T-helper 17 cell (primary cell): ENCODE results near the gene CHMP4B. TPM values are rescaled to one million over a fixed set of nuclear protein-coding genes. Genes with fewer than 3 reads are reported as not detected.

ENCODE experiments used
- ATAC-seq: fragments of 150-1000 bp; cut with Tn5 transposase; 2 replicates; pipeline ENCODE4 v1.10.0; 2021; ENCODE audit warnings: mild to moderate bottlenecking, moderate library complexity
- DNase-seq, 3 donors: peaks; one replicate each; pipeline versions ENCODE4 v3.0.0 to v3.0.0-alpha.2; 2020 to 2021
- H3K9me3 ChIP-seq: one replicate; pipeline ENCODE4 v1.7.0; 2013; ENCODE audit warnings: low read length, mild to moderate bottlenecking; ENCODE audit not compliant: control insufficient read depth, poor library complexity, severe bottlenecking
- H3K27ac Mint-ChIP-seq: one replicate; pipeline ENCODE4 v1.8.0; 2022; ENCODE audit warnings: mild to moderate bottlenecking, moderate library complexity, mixed read lengths
- H3K27me3 Mint-ChIP-seq: one replicate; pipeline ENCODE4 v1.8.0; 2022; ENCODE audit warnings: mixed read lengths
- H3K36me3 Mint-ChIP-seq: one replicate; pipeline ENCODE4 v1.8.0; 2022; ENCODE audit warnings: low read depth, mixed read lengths
- H3K4me1 Mint-ChIP-seq: one replicate; pipeline ENCODE4 v1.8.0; 2022; ENCODE audit warnings: mild to moderate bottlenecking, mixed read lengths
- H3K4me3 Mint-ChIP-seq: one replicate; pipeline ENCODE4 v1.8.0; 2022; ENCODE audit warnings: mild to moderate bottlenecking, moderate library complexity, mixed read lengths
- total RNA-seq, 4 donors: library from RNA in 2 of 4; stranded (reverse) in 2 of 4; gene quantifications; one replicate each; pipeline ENCODE4 v1.2.3 and lab custom pipeline; 2022 to 2026

CHMP4B gene
- total RNA-seq, 2 donors from 2014 or later, result 48.6 to 50.6 TPM

DNA sequence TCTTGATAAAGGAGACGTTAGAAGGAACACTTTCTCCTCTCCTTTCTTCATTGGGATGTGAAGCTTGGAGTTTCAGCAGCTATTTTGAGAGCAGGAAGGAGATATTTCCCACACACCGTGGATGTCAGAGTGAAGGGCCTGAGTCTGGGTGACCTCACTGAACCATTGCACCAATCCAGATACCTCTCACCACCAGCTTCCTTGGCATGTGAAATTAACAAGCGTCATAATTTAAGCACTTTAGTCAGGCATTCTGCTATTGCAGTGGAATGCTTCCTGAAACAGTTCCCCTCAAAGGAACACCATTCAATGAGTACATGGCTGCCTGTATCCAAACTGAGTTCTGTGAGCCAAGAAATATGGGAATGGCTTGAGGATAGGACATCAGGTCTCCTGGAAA lies 83.7 kb downstream of the CHMP4B start:
- DNase-seq, result no peak
- H3K4me3 Mint-ChIP-seq, result no peak overlapping the region

DNA sequence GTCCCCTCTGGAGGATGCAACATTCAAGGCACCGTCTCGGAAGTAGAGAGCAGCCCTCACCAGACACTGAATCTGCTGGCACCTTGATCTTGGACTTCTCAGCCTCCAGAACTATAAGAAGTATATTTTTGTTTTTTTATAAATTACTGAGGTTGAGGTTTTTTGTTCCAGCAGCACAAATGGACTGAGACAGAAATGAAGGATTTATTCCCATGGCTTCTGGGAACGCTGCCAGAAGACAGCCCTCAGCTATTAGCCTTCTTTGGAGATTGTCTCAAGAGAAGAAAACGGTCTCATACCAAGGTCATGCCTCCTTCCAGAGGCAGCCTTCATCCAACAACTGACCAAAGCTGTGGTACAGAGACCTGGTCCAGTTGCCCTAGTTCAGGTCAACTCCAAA lies 85.4 kb downstream of the CHMP4B start:
- no peak for DNase-seq
- Mint-ChIP-seq H3K4me3 (no peak overlapping the region), H3K36me3 (peaks cover 2% of the 10 kb centered on the region), H3K27me3 (peaks cover 33% of the 10 kb centered on the region), H3K4me1 (no peaks in the 10 kb centered on the region), H3K27ac (peak overlapping the region; percentile 14)
- no peak for ATAC-seq
- no peaks in the 10 kb centered on the region for H3K9me3 ChIP-seq

More for the DNA sequence above, 83.7 kb downstream of the CHMP4B start:
- no peak for ATAC-seq
- Mint-ChIP-seq H3K27ac (no peak overlapping the region), H3K36me3 (peaks cover 2% of the 10 kb centered on the region), H3K4me1 (no peaks in the 10 kb centered on the region), H3K27me3 (peaks cover 27% of the 10 kb centered on the region)
- no peaks in the 10 kb centered on the region for H3K9me3 ChIP-seq

DNA sequence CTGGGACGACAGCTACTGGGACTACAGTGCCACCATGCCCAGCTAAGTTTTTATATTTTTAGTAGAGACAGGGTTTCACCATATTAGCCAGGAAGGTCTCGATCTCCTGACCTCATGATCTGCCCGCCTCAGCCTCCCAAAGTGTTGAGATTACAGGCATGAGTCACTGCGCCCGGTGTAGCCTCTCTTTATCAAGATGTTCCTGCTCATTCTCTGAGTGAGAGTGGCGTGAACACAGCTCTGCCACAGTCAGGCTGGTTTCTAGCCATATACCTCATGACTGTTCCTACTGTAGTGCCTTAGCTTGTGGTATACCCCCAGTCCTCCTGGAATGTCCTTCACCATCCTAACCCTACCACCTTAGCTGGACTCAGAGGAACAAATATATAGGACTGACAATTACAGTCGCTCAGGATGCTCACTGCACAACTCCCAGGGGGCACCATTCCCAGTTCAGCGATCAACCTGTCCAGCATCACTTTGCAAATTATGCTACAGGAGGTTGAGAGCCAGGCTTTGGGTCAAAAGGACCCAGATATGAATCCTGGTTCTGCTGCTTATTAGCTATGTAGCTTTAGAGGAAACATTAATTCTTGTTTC lies 86.3 kb downstream of the CHMP4B start:
- Mint-ChIP-seq H3K36me3 (peaks cover 5% of the 10 kb centered on the region), H3K27ac (peak overlapping the region; percentile 14), H3K4me3 (no peak overlapping the region), H3K27me3 (peaks cover 42% of the 10 kb centered on the region), H3K4me1 (no peaks in the 10 kb centered on the region)
- DNase-seq, result no peak
- no peak for ATAC-seq
- no peaks in the 10 kb centered on the region for H3K9me3 ChIP-seq

DNA sequence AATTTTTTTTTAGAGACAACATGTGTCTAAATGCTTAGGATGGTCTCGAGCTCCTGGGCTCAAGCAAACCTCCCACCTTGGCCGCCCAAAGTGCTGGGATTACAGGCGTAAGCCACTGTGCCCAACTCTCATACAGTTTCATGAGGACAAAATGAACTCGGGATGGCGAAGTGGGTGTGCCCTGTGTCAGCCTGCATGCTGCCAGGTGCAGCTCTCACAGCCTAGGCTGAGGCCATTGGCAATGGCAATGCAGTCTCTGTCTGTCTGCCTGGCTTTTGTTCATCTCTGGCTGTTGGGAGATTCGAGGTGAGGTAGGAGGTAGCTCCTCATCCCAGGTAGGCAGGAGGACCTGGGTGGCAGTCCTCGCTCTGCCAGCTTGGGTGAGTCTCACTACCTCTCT lies 88.0 kb downstream of the CHMP4B start:
- H3K36me3 Mint-ChIP-seq, result peaks cover 5% of the 10 kb centered on the region
- peaks cover 45% of the 10 kb centered on the region for H3K27me3 Mint-ChIP-seq
- no peak for DNase-seq
- no peaks in the 10 kb centered on the region for H3K9me3 ChIP-seq
- H3K4me1 Mint-ChIP-seq, result no peaks in the 10 kb centered on the region
- no peak overlapping the region for H3K4me3 Mint-ChIP-seq
- no peak for ATAC-seq
- H3K27ac Mint-ChIP-seq, result no peak overlapping the region

DNA sequence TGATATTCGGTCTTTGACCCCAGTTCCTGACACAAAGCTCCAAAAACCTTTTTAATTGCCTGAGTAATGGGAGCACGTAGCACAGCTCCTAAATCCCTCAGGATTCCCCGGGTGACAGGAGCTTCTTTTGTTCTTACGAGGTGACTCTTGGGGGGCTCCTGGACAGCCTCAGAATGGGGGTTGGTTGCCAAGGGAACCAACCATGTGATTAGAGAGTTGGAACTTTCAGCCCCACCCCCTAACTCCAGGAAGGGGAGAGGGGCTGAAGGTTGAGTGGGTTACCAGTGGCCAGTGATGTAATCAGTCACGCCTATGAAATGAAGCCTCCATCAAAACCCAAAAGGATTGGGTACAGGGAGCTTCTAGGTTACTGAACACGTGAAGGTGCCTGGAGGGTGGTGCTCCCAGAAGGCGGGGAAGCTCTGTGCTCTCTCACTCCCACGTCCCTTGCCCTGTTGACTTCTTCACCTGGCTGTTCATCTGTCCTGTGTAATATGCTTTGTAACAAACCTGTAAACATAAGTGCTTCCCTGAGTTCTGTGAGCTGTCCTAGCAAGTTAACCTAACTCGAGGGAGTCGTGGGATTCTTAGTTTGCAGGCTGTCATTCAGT lies 89.5 kb downstream of the CHMP4B start:
- no peak for ATAC-seq
- no peaks in the 10 kb centered on the region for H3K9me3 ChIP-seq
- no peak overlapping the region for H3K27ac Mint-ChIP-seq
- peaks cover 5% of the 10 kb centered on the region for H3K36me3 Mint-ChIP-seq
- DNase-seq, result no peak
- H3K4me3 Mint-ChIP-seq, result no peak overlapping the region
- peaks cover 45% of the 10 kb centered on the region for H3K27me3 Mint-ChIP-seq
- no peaks in the 10 kb centered on the region for H3K4me1 Mint-ChIP-seq

DNA sequence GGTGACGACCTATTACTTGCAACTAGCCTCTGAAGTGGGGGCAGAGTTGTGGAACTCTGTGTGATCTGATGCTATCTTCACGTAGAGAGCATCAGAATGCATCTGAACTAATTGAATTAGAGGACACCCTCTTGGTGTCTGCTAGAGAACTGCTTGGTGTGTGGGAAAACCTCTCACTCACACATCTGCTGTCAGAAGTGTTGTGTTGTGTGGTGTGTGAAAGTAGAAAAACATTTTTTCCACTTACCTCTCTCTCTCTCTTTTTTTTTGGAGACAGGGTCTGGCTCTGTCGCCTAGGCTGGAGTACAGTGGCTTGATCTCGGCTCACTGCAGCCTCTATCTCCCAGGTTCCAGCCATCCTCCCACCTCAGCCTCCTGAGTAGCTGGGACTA lies 90.0 kb downstream of the CHMP4B start:
- Mint-ChIP-seq H3K4me1 (no peaks in the 10 kb centered on the region), H3K27me3 (peaks cover 45% of the 10 kb centered on the region), H3K27ac (no peak overlapping the region), H3K4me3 (no peak overlapping the region), H3K36me3 (peaks cover 5% of the 10 kb centered on the region)
- DNase-seq (no peak), ATAC-seq (no peak)
- no peaks in the 10 kb centered on the region for H3K9me3 ChIP-seq

DNA sequence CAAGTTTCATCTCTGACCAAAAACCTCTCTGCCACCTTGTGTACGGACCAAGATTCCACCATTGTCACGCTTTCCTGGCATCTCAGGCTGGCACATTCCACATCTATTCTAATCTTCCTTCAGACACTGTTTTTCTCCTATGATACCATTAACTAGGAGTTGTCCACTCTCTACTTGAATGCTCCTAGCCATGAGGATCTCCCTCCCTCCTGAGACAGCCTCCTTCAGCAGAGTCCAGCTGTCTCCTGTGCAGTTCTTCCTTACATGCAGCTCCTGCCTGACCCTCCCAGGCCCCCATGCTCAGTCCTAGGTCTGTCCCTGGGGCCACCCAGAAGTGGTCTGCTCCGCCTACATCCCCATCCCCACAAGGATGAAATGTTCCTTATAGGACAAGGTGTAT lies 90.9 kb downstream of the CHMP4B start:
- peaks cover 43% of the 10 kb centered on the region for H3K27me3 Mint-ChIP-seq
- no peak for DNase-seq
- no peaks in the 10 kb centered on the region for H3K4me1 Mint-ChIP-seq
- H3K27ac Mint-ChIP-seq, result no peak overlapping the region
- peaks cover 5% of the 10 kb centered on the region for H3K36me3 Mint-ChIP-seq
- no peak for ATAC-seq
- H3K9me3 ChIP-seq, result no peaks in the 10 kb centered on the region
- no peak overlapping the region for H3K4me3 Mint-ChIP-seq

Other genes with a start within 250 kb of the CHMP4B start
- gene C20orf144, start 149.0 kb upstream of the CHMP4B start, total RNA-seq, result under 1 TPM; 0.13 to 0.45 TPM
- 1 to 10 TPM in 1 of 2 donors, under 1 TPM in 1; 0.89 to 1.2 TPM for gene ACTL10, start 144.4 kb upstream of the CHMP4B start, total RNA-seq
- 10 to 100 TPM; 10.2 to 12.2 TPM for gene NECAB3, start 136.9 kb upstream of the CHMP4B start, total RNA-seq
- gene E2F1, start 125.0 kb upstream of the CHMP4B start, total RNA-seq, result 10 to 100 TPM in 1 of 2 donors, 1 to 10 TPM in 1; 2.6 to 11.5 TPM
- gene PXMP4, start 91.0 kb upstream of the CHMP4B start, total RNA-seq, result 1 to 10 TPM; 3.7 to 4.0 TPM
- 1 to 10 TPM; 4.0 to 4.2 TPM for gene ZNF341, start 79.4 kb upstream of the CHMP4B start, total RNA-seq
- 100 to 1,000 TPM; 120 to 137 TPM for gene RALY, start 182.6 kb downstream of the CHMP4B start, total RNA-seq